GM23338 (cell line): Measurements from ENCODE around the gene RABGAP1L. TPM values are rescaled to one million over a fixed set of nuclear protein-coding genes. Genes with fewer than 3 reads are reported as not detected.

ENCODE experiments used
- ATAC-seq: fragments of 200-7000 bp; cut with Tn5 transposase; 3 replicates; pipeline ENCODE4 v1.9.1; 2020
- DNase-seq: peaks from one replicate; pipeline ENCODE4 v3.0.0-alpha.2; 2015; ENCODE audit warnings: low spot score
- H2AFZ ChIP-seq: fragments of 200-600 bp; sonication (generic); 2 replicates; pipeline ENCODE4 v1.8.0; 2016; ENCODE audit warnings: antibody characterized with exemption, mild to moderate bottlenecking, moderate library complexity
- H3F3A ChIP-seq: fragments of 200-600 bp; sonication (generic); replicated peaks from 2 replicates; pipeline ENCODE4 v1.8.0; 2017; ENCODE audit warnings: antibody characterized with exemption, mixed run types, low read depth
- H3K27ac ChIP-seq: fragments of 200-600 bp; sonication (generic); 2 replicates; pipeline ENCODE4 v1.6.1; 2016; ENCODE audit warnings: low read depth
- H3K27me3 ChIP-seq: fragments of 200-600 bp; sonication (generic); 2 replicates; pipeline ENCODE4 v1.8.0; 2016; ENCODE audit warnings: mild to moderate bottlenecking, mixed run types, moderate library complexity; ENCODE audit not compliant: insufficient read depth
- H3K36me3 ChIP-seq: fragments of 200-600 bp; sonication (generic); 2 replicates; pipeline ENCODE4 v1.8.0; 2016; ENCODE audit warnings: mild to moderate bottlenecking; ENCODE audit not compliant: insufficient read depth
- H3K4me1 ChIP-seq: fragments of 200-600 bp; sonication (generic); 2 replicates; pipeline ENCODE4 v1.8.0; 2016; ENCODE audit warnings: mild to moderate bottlenecking, moderate library complexity; ENCODE audit not compliant: insufficient read depth
- H3K4me2 ChIP-seq: fragments of 200-600 bp; sonication (generic); 2 replicates; pipeline ENCODE4 v1.7.1; 2017; ENCODE audit warnings: mixed run types
- H3K4me3 ChIP-seq: fragments of 200-600 bp; sonication (generic); 2 replicates; pipeline ENCODE4 v1.6.1; 2016; ENCODE audit warnings: mixed run types
- H3K79me2 ChIP-seq: fragments of 200-600 bp; sonication (generic); replicated peaks from 2 replicates; pipeline ENCODE4 v1.8.0; 2017; ENCODE audit warnings: mild to moderate bottlenecking; ENCODE audit not compliant: insufficient read depth
- H3K9me2 ChIP-seq: fragments of 200-600 bp; sonication (generic); 2 replicates; pipeline ENCODE4 v1.8.0; 2017; ENCODE audit not compliant: insufficient read depth
- H4K20me1 ChIP-seq: fragments of 200-600 bp; sonication (generic); replicated peaks from 2 replicates; pipeline ENCODE4 v1.8.0; 2017; ENCODE audit warnings: mild to moderate bottlenecking; ENCODE audit not compliant: insufficient read depth
- H3K27ac Mint-ChIP-seq: 2 replicates; pipeline ENCODE4 v1.8.0; 2020; ENCODE audit warnings: inconsistent platforms, mild to moderate bottlenecking, moderate library complexity, mixed read lengths
- H3K27me3 Mint-ChIP-seq: 3 replicates; pipeline ENCODE4 v1.8.0; 2022; ENCODE audit warnings: low read depth, mild to moderate bottlenecking, moderate library complexity, mixed read lengths, inconsistent platforms; ENCODE audit not compliant: insufficient read depth, poor library complexity
- H3K36me3 Mint-ChIP-seq: 3 replicates; pipeline ENCODE4 v1.8.0; 2021; ENCODE audit warnings: low read depth, mild to moderate bottlenecking, inconsistent platforms, moderate library complexity, mixed read lengths
- H3K4me1 Mint-ChIP-seq: 3 replicates; pipeline ENCODE4 v1.8.0; 2020; ENCODE audit warnings: mild to moderate bottlenecking, inconsistent platforms, mixed read lengths
- H3K4me3 Mint-ChIP-seq: 3 replicates; pipeline ENCODE4 v1.8.0; 2021; ENCODE audit warnings: moderate library complexity, mild to moderate bottlenecking, inconsistent platforms, mixed read lengths
- H3K9me3 Mint-ChIP-seq: 3 replicates; pipeline ENCODE4 v1.8.0; 2020; ENCODE audit warnings: moderate library complexity, mild to moderate bottlenecking, inconsistent platforms, mixed read lengths
- CREB1 ChIP-seq: fragments of 250-450 bp; sonication (Bioruptor Pico); IDR thresholded peaks from 2 replicates; pipeline ENCODE4 v1.5.0; 2020; ENCODE audit warnings: low read depth, mild to moderate bottlenecking, moderate library complexity
- CTCF ChIP-seq, 2 experiments: fragments of 200-600 bp in 1 of 2; sonication (generic) in 1 of 2; conservative IDR thresholded peaks; 2 replicates each; pipeline versions ENCODE4 v1.5.1 to v1.6.1; 2016 to 2017; ENCODE audit warnings: antibody characterized with exemption in 2 of 2, low read depth in 2 of 2, mild to moderate bottlenecking in 2 of 2, moderate library complexity in 1 of 2
- EZH2 ChIP-seq: fragments of 200-600 bp; sonication (generic); IDR thresholded peaks from one replicate; pipeline ENCODE4 v1.8.0; 2017; ENCODE audit warnings: antibody characterized with exemption, mild to moderate bottlenecking, low read depth; ENCODE audit not compliant: unreplicated experiment
- EZH2phosphoT487 ChIP-seq: fragments of 200-600 bp; sonication (generic); IDR thresholded peaks from one replicate; pipeline ENCODE4 v1.8.1; 2018; ENCODE audit warnings: antibody characterized with exemption; ENCODE audit not compliant: unreplicated experiment
- JUNB ChIP-seq: IDR thresholded peaks from one replicate; pipeline ENCODE4 v1.6.1; 2016; ENCODE audit warnings: antibody characterized with exemption; ENCODE audit not compliant: unreplicated experiment
- NANOG ChIP-seq: IDR thresholded peaks from 2 replicates; pipeline ENCODE4 v1.6.1; 2016; ENCODE audit warnings: antibody characterized with exemption, borderline replicate concordance
- POLR2AphosphoS5 ChIP-seq: IDR thresholded peaks from 2 replicates; pipeline ENCODE4 v1.6.1; 2016; ENCODE audit warnings: antibody characterized with exemption, low read depth
- REST ChIP-seq: IDR thresholded peaks from one replicate; pipeline ENCODE4 v1.6.1; 2018; ENCODE audit warnings: antibody characterized with exemption; ENCODE audit not compliant: unreplicated experiment
- ZNF114 ChIP-seq: fragments of 250-450 bp; sonication (Bioruptor Pico); IDR thresholded peaks from 2 replicates; pipeline ENCODE4 v1.5.0; 2020; ENCODE audit warnings: mild to moderate bottlenecking, moderate library complexity
- ZNF462 ChIP-seq: fragments of 250-450 bp; sonication (Bioruptor Pico); IDR thresholded peaks from 2 replicates; pipeline ENCODE4 v1.5.0; 2020; ENCODE audit warnings: mild to moderate bottlenecking, moderate library complexity
- polyA plus RNA-seq: library from polyadenylated mRNA; unstranded; fragments of >200 nt; fragmentation: Nextera tagmentation; extraction: Ambion mirVana; gene quantifications from 2 replicates; pipeline ENCODE4 v1.2.1, GENCODE V29; 2016
- total RNA-seq: library from RNA; depleted of rRNA; stranded (reverse); fragments of >200 nt; shearing (Covaris generic); gene quantifications from 2 replicates; pipeline ENCODE4 v1.2.3, GENCODE V29; 2014

Gene RABGAP1L
- total and polyA plus RNA-seq, 2 experiments from 2014 or later = 83.2 to 136 TPM

- ATAC-seq = peak; percentile 43
- Mint-ChIP-seq H3K4me3 (no peak overlapping the region), H3K9me3 (no peaks in the 10 kb centered on the region), H3K4me1 (peaks cover 10% of the 10 kb centered on the region; the same call in 2 of the 3 replicates), H3K27ac (no peak overlapping the region), H3K36me3 (peaks cover 14% of the 10 kb centered on the region), H3K27me3 (no peaks in the 10 kb centered on the region)
- Histone ChIP-seq H3K4me1 (no peaks in the 10 kb centered on the region; the same call in 1 of the 2 replicates), H3K36me3 (peaks cover 9% of the 10 kb centered on the region; the same call in 1 of the 2 replicates), H3K4me2 (no peak overlapping the region; the same call in 1 of the 2 replicates), H4K20me1 (peaks cover 56% of the 10 kb centered on the region), H3K9me2 (no peaks in the 10 kb centered on the region), H3K27me3 (no peaks in the 10 kb centered on the region), H2AFZ (no peak overlapping the region), H3K79me2 (peaks cover 79% of the 10 kb centered on the region), H3K4me3 (no peak overlapping the region), H3F3A (no peaks in the 10 kb centered on the region), H3K27ac (peak overlapping the region; percentile 45; the same call in 1 of the 2 replicates)
- no peak for DNase-seq
- TF ChIP-seq NANOG (no peak), POLR2AphosphoS5 (no peak), CREB1 (no peak), ZNF114 (CRISPR knock-in tag) (no peak), EZH2 (no peak), REST (no peak), ZNF462 (CRISPR knock-in tag) (no peak), EZH2phosphoT487 (no peak), JUNB (no peak), CTCF (conservative IDR thresholded peaks at IDR 0.05; ENCODE audit: low read depth in 2 of 2) (no peak)
These were observed 794.2 kb downstream of the RABGAP1L start for GRCh38 chr1:174953285-174954072.
